ENCODE data around the gene PALMD.

The PALMD gene

GRCh38 chr1:99619583-99619982, 26.3 kb upstream of the PALMD start:
- TF ChIP-seq CTCF (conservative IDR thresholded peaks at IDR 0.05; ENCODE audit: low read depth, low read length), result no peak
- no peak for DNase-seq (ENCODE audit: low read depth)
- no peak overlapping the region for H3K4me3 ChIP-seq (ENCODE audit: low read depth, low read length)

- no peak for TF ChIP-seq CTCF (conservative IDR thresholded peaks at IDR 0.05; ENCODE audit: low read depth, low read length)
Observed at GRCh38 chr1:99621340-99621901, 24.5 kb upstream of the PALMD start.

GRCh38 chr1:99622702-99623347, 23.1 kb upstream of the PALMD start:
- TF ChIP-seq CTCF (conservative IDR thresholded peaks at IDR 0.05; ENCODE audit: low read depth, low read length), result no peak
- DNase-seq (ENCODE audit: low read depth), result no peak
- H3K4me3 ChIP-seq (ENCODE audit: low read depth, low read length), result no peak overlapping the region

More at GRCh38 chr1:99621340-99621901, 24.5 kb upstream of the PALMD start:
- no peak for DNase-seq (ENCODE audit: low read depth)
- no peak overlapping the region for H3K4me3 ChIP-seq (ENCODE audit: low read depth, low read length)

GRCh38 chr1:99623554-99623953, 22.4 kb upstream of the PALMD start:
- TF ChIP-seq CTCF (conservative IDR thresholded peaks at IDR 0.05; ENCODE audit: low read depth, low read length), result no peak
- DNase-seq (ENCODE audit: low read depth), result peak; percentile 45
- H3K4me3 ChIP-seq (ENCODE audit: low read depth, low read length), result no peak overlapping the region

GRCh38 chr1:99627615-99628014, 18.3 kb upstream of the PALMD start:
- no peak overlapping the region for H3K4me3 ChIP-seq (ENCODE audit: low read depth, low read length)
- TF ChIP-seq CTCF (conservative IDR thresholded peaks at IDR 0.05; ENCODE audit: low read depth, low read length), result no peak
- no peak for DNase-seq (ENCODE audit: low read depth)

GRCh38 chr1:99629164-99629563, 16.7 kb upstream of the PALMD start:
- no peak overlapping the region for H3K4me3 ChIP-seq (ENCODE audit: low read depth, low read length)
- no peak for TF ChIP-seq CTCF (conservative IDR thresholded peaks at IDR 0.05; ENCODE audit: low read depth, low read length)
- no peak for DNase-seq (ENCODE audit: low read depth)

Data from choroid plexus epithelial cell (primary cell).